GM19239 (cell line): ENCODE data around the gene NEK11.

Source experiments
- DNase-seq: peaks from one replicate; pipeline ENCODE4 v3.0.0; 2011; ENCODE audit warnings: low spot score; ENCODE audit not compliant: insufficient read length
- FAIRE-seq: peaks from 2 replicates; lab custom pipeline; 2011; peaks lifted over from hg19 to GRCh38; lab: Jason Lieb, UNC

Gene NEK11

GRCh38 chr3:131026321-131027151, at the start of gene NEK11, which contains the start of gene ASTE1:
Gene NEK11, plus strand, starts transcription at chr3:131026877. Its CDS starts 2,832 bp downstream, at chr3:131029709.
Gene ASTE1, minus strand, starts transcription at chr3:131026825. Its CDS starts 1,519 bp downstream, at chr3:131025306.
- FAIRE-seq (peak; percentile 96), DNase-seq (peak; percentile 76)

DNA sequence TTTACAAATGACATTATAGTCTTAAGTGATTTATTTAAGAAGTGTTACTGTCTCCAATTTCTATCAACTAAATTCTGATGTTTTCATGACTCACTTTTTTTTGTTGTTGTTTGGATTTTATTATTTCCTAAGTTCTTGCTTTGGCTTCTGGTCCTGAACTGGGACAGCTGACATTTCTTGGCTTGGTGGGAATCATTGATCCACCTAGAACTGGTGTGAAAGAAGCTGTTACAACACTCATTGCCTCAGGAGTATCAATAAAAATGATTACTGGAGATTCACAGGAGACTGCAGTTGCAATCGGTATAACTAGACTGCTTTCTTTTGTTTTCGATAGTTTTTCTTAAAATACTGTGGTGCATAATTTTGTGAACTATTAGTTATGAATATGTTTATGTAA, 47.6 kb upstream of the NEK11 start:
- no peak for FAIRE-seq
- no peak for DNase-seq

- FAIRE-seq (no peak), DNase-seq (no peak)
Observed at GRCh38 chr3:130981469-130981868, 45.2 kb upstream of the NEK11 start.

DNA sequence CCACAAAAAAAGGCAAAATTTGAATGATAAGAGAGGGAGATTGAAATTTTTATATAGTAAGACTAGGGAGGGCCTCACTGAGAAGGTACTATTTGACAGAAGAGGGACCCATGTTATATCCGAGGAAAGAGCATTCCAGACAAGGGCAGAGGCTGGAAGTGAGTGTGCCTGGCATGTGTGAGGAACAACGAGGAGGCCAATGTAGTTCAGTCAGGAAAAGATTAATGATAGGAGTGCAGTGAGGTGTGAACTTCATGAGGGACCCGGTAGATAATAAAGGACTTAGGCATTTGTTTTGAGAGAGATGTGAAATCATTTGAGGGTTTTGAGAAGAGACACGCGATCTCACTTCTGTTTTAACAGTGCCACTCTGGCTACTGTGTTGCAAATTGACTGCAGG, 36.4 kb upstream of the NEK11 start:
- no peak for FAIRE-seq
- DNase-seq, result no peak

DNA sequence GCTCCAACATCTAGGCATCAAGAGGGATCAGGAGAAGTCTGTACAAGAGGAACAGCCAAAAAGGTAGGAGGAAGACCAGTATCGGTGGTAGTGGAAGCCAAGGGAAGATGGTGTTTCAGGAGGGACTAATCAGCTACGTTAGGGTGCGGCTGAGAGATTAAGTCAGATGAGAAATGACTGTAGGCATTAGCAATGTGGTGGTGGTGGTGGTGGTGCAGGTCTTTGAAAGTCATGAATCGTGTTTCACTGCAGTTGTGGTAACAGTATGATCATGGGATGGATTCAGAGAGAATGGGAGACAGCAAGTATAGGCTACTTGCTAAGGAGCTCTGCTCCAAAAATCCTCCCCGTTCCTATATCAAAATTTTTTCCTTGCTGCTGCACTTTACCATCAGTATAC, 35.6 kb upstream of the NEK11 start:
- DNase-seq (no peak), FAIRE-seq (no peak)

GRCh38 chr3:130992344-130992743, 34.3 kb upstream of the NEK11 start:
- no peak for DNase-seq
- FAIRE-seq, result no peak

- FAIRE-seq, result no peak
- DNase-seq, result no peak
Observed at GRCh38 chr3:130997289-130997688, 29.4 kb upstream of the NEK11 start.

DNA sequence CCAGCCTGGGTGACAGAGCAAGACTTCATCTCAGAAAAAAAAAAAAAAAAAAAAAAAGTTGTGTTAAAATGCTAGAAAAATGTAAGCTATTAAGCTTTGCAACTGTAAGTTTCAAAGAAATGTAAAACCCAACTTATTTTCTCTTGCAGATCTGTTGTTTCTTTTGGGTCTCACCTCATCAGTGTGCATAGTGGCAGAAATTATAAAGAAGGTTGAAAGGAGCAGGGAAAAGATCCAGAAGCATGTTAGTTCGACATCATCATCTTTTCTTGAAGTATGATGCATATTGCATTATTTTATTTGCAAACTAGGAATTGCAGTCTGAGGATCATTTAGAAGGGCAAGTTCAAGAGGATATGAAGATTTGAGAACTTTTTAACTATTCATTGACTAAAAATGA, 25.6 kb upstream of the NEK11 start:
- DNase-seq (no peak), FAIRE-seq (no peak)

DNA sequence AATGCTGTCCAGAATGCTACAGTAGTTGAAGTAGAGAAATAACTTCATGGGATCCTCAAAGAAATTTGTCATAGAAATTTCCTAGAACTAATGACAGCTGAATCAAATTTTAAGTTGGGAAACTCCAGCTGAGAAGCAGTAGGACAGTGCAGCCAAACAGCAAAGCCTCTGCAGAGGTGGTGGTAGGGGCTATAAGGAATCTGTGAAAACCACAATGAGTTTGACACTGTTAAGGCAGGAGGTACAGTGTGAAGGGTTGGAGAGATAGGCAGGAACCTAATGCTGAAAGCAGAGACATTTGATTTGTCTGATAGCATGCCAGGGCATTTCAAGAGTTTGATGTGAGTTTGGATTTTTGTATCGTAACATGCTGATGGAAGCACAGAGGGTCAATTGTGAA, 22.1 kb upstream of the NEK11 start:
- FAIRE-seq, result no peak
- DNase-seq, result no peak

GRCh38 chr3:131007256-131007655, 19.4 kb upstream of the NEK11 start:
- no peak for FAIRE-seq

GRCh38 chr3:131007782-131008181, 18.9 kb upstream of the NEK11 start:
- no peak for DNase-seq
- FAIRE-seq, result no peak

More at GRCh38 chr3:131007256-131007655, 19.4 kb upstream of the NEK11 start:
- DNase-seq, result no peak

DNA sequence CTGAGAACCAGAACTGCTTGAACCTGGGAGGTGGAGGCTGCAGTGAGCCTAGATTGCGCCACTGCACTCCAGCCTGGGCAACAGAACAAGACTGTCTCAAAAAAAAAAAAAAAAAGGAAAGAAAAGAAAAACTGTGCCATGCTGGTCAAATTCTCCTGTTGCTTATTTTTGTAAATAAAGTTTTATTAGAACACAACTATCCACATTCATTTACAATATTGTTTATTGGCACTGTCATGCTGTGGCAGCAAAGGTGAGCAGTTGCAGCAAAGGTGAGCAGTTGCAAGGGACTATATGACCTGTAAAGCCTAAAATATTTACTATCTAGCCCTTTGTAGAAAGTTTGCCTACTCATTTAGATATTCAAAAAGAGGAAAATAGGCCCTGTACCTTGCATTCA, 18.4 kb upstream of the NEK11 start:
- DNase-seq (no peak), FAIRE-seq (no peak)

DNA sequence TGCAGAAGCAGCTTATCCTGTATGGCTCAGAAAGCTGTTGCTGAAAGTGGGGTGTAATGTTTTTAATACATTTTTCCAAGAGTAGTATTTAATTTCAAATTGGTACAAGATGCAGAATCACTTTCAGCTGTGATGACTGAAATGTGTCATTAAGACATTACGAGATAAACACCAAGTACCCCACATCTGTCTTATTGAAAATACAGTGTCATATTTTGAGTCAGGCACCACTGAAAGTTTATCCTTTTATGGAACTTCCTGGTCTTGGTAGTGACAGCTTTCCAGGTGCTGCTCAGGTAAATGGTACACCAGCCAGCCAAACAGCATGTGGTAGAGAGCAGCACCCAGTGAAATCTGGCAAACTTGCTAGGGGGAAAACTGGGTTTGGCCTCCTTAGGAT, 17.0 kb upstream of the NEK11 start:
- no peak for FAIRE-seq
- no peak for DNase-seq

GRCh38 chr3:131018970-131019369, 7.7 kb upstream of the NEK11 start:
- FAIRE-seq, result no peak

GRCh38 chr3:131020122-131020693, 6.5 kb upstream of the NEK11 start:
- DNase-seq (no peak), FAIRE-seq (peak; percentile 66)

More at GRCh38 chr3:131018970-131019369, 7.7 kb upstream of the NEK11 start:
- no peak for DNase-seq

GRCh38 chr3:131025539-131025938, 1.1 kb upstream of the NEK11 start:
- DNase-seq (no peak), FAIRE-seq (no peak)

GRCh38 chr3:131028844-131029243, 2.2 kb downstream of the NEK11 start:
- FAIRE-seq (no peak), DNase-seq (no peak)

DNA sequence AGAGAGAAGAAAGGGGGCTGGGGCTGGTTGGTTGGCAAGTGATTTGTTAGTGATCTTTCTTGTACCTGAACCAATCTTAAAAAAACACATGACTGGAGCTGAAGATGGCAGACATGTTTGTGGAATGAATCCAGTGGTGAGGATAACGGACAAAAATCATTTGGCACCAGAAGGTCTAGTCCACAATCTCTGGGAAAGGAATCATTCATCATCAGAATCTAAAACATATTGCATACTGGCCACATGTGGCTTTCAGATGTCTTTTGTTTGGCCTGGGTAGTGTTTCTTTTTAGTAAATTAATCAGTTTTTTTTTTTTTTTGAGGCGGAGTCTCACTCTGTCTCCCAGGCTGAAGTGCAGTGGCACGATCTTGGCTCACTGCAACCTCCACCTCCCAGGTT, 5.0 kb downstream of the NEK11 start:
- FAIRE-seq, result no peak

DNA sequence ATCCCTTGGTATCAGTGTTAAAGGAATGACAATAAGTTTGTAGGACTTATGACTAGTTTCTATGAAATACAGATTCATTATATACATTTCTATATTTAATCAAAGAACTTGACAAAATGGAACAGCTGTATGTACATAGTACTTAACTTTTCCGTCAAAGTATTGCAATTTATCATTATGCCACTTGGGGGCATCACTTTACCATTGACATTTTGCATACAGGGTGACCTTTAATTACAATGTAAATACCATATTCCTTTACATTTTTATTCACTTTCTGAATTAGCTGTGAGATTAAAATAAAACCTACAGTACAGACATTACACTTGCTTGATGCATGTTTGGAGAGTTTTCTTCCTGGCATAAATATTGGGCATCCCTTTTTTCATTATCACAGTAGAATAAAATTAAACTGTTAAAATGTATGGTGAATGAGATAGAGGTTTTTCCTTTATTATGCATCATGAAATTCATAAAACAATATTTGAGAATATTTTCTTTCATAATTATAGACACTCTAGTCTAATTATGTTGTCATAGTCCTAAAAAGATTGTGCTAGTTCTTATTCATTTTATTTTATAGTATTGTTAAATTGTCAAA, 6.9 kb downstream of the NEK11 start:
- DNase-seq (peak; percentile 5), FAIRE-seq (peak; percentile 80)

More for the DNA sequence above, 5.0 kb downstream of the NEK11 start:
- no peak for DNase-seq

GRCh38 chr3:131036200-131036816, 9.6 kb downstream of the NEK11 start:
- FAIRE-seq (no peak), DNase-seq (no peak)

GRCh38 chr3:131036986-131037385, 10.3 kb downstream of the NEK11 start:
- FAIRE-seq (no peak), DNase-seq (no peak)
